B cell (primary cell): Measurements from ENCODE around the gene LPIN3.

Source experiments
- EZH2 ChIP-seq: IDR thresholded peaks from 2 replicates; pipeline ENCODE4 v1.6.1; 2012; ENCODE audit warnings: borderline replicate concordance, low read depth, mild to moderate bottlenecking, moderate library complexity, low read length; ENCODE audit not compliant: insufficient read depth, poor library complexity, severe bottlenecking
- TF ChIP-seq, protein P1 (sequence below): fragments of 200-600 bp; IDR thresholded peaks from one replicate; pipeline ENCODE4 v1.8.0; 2022; ENCODE audit warnings: antibody characterized with exemption, mild to moderate bottlenecking

DNA sequence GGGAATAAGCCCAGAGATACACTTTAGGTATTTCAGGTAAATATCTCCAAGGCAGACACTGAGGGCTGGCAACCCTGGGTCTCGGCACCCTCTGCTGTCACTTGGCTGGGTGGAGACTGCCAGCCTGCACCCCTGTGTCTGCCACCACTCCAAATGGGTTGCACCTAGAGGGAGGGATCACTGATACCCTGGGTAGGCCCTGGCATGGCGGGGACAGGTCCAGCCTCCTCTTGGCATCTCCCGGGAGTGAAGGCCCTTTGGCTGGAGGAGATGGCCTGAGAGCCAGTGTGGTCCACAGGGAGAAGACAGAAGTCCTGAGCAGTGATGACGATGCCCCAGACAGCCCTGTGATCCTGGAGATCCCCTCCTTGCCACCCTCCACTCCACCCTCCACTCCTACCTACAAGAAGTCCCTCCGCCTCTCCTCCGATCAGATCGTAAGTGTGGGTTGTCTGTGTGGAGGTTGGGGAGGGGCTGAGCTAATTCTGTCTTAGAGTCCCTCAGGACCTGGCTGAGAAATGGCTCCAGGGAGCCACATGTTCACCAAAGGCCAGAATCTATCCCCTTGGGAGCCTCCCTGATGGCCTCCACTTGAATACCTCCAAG lies 15.1 kb downstream of the LPIN3 start:
- TF ChIP-seq, protein P1, sequence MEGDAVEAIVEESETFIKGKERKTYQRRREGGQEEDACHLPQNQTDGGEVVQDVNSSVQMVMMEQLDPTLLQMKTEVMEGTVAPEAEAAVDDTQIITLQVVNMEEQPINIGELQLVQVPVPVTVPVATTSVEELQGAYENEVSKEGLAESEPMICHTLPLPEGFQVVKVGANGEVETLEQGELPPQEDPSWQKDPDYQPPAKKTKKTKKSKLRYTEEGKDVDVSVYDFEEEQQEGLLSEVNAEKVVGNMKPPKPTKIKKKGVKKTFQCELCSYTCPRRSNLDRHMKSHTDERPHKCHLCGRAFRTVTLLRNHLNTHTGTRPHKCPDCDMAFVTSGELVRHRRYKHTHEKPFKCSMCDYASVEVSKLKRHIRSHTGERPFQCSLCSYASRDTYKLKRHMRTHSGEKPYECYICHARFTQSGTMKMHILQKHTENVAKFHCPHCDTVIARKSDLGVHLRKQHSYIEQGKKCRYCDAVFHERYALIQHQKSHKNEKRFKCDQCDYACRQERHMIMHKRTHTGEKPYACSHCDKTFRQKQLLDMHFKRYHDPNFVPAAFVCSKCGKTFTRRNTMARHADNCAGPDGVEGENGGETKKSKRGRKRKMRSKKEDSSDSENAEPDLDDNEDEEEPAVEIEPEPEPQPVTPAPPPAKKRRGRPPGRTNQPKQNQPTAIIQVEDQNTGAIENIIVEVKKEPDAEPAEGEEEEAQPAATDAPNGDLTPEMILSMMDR, result no peak
- no peak for TF ChIP-seq EZH2
